Prostate gland (tissue), 2 donors: Measurements from ENCODE around the gene MLANA. TPM values are rescaled to one million over a fixed set of nuclear protein-coding genes. Genes with fewer than 3 reads are reported as not detected.

ENCODE experiments used
- DNase-seq: peaks from one replicate; pipeline ENCODE4 v3.0.0-alpha.2; 2019; ENCODE audit warnings: low spot score
- H3K27ac ChIP-seq, 2 donors: fragments of 200-600 bp; sonication (generic); 2 replicates each; pipeline ENCODE4 v1.5.1; 2017 to 2019
- H3K27me3 ChIP-seq: fragments of 200-600 bp; sonication (generic); replicated peaks from 2 replicates; pipeline ENCODE4 v1.5.1; 2019; ENCODE audit not compliant: insufficient read depth
- H3K36me3 ChIP-seq, 2 donors: fragments of 200-600 bp; sonication (generic); 1 replicate in 1 of 2; 2 replicates in 1 of 2; pipeline versions ENCODE4 v1.5.1 to v1.8.1; 2017 to 2019
- H3K4me1 ChIP-seq: fragments of 200-600 bp; sonication (generic); replicated peaks from 2 replicates; pipeline ENCODE4 v1.5.1; 2019
- H3K4me3 ChIP-seq, 2 donors: fragments of 200-600 bp; sonication (generic); 2 replicates each; pipeline ENCODE4 v1.5.1; 2017 to 2019
- H3K9me3 ChIP-seq: fragments of 200-600 bp; sonication (generic); 2 replicates; pipeline ENCODE4 v1.5.1; 2017
- POLR2A ChIP-seq: fragments of 450-650 bp; IDR thresholded peaks from one replicate; pipeline ENCODE4 v1.6.1; 2016; ENCODE audit warnings: antibody characterized with exemption, mild to moderate bottlenecking
- POLR2AphosphoS5 ChIP-seq: sonication (generic); formaldehyde crosslinking; IDR thresholded peaks from one replicate; pipeline ENCODE4 v1.6.1; 2017; ENCODE audit warnings: antibody characterized with exemption
- WGBS: methylation state at CpG from one replicate; pipeline ENCODE4 v1.1.5; 2018; 5-methylcytosine and 5-hydroxymethylcytosine counted together
- intact Hi-C: fragments of 100-400 bp; cut with DNase I; formaldehyde crosslinking; loops from one replicate; pipeline ENCODE4 v1.14.2; 2022
- total RNA-seq, 2 donors: library from RNA; depleted of rRNA; stranded (reverse); fragments of >200 nt; gene quantifications; one replicate each; pipeline ENCODE4 v1.1.0, GENCODE V29; 2016
- TF ChIP-seq, protein P1 (sequence below), 4 experiments: fragments of 200-600 bp in 2 of 4; fragments of 450-650 bp in 2 of 4; sonication (generic) in 2 of 4; IDR thresholded peaks; 1 replicate in 3 of 4; 2 replicates in 1 of 4; pipeline ENCODE4 v1.5.1; 2016 to 2019; ENCODE audit warnings: antibody characterized with exemption in 4 of 4, mild to moderate bottlenecking in 2 of 4, moderate library complexity in 2 of 4

MLANA gene
- total RNA-seq, 2 donors from 2014 or later: not detected

GRCh38 chr9:5851445-5851844 lies 39.2 kb upstream of the MLANA start:
- DNase-seq: no peak
- Histone ChIP-seq H3K9me3 (no peaks in the 10 kb centered on the region), H3K27me3 (no peaks in the 10 kb centered on the region), H3K4me1 (peaks cover 3% of the 10 kb centered on the region), H3K4me3 (no peak overlapping the region), H3K27ac (no peak overlapping the region), H3K36me3 (no peaks in the 10 kb centered on the region)
- TF ChIP-seq POLR2A: no peak
- TF ChIP-seq, protein P1, sequence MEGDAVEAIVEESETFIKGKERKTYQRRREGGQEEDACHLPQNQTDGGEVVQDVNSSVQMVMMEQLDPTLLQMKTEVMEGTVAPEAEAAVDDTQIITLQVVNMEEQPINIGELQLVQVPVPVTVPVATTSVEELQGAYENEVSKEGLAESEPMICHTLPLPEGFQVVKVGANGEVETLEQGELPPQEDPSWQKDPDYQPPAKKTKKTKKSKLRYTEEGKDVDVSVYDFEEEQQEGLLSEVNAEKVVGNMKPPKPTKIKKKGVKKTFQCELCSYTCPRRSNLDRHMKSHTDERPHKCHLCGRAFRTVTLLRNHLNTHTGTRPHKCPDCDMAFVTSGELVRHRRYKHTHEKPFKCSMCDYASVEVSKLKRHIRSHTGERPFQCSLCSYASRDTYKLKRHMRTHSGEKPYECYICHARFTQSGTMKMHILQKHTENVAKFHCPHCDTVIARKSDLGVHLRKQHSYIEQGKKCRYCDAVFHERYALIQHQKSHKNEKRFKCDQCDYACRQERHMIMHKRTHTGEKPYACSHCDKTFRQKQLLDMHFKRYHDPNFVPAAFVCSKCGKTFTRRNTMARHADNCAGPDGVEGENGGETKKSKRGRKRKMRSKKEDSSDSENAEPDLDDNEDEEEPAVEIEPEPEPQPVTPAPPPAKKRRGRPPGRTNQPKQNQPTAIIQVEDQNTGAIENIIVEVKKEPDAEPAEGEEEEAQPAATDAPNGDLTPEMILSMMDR (IDR thresholded peaks at IDR 0.05): no peak
- TF ChIP-seq POLR2AphosphoS5: no peak
- WGBS: 63% methylated on average over 2 of the region's 2 CpGs
- intact Hi-C loops: no loop called here

DNA sequence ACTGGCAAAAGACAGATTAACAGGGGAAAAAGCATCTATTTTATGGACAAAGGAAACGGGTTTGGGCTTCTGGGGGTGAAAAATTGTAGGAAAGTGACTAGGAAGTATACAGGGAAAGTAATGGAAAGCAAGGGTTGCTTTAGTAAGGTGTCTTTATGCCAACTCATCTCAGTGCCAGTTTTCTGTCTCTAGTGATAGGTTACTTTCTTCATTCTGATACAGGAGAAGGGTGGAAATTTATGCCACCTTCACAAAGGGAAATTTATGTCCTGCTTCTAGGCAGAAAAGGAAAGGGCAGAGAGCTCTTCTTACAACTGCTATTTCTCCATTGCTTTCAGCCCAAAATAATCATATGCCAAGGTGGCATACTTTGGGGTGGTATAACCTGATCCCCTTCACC lies 37.7 kb upstream of the MLANA start:
- H3K4me1 ChIP-seq: peaks cover 3% of the 10 kb centered on the region
- no peak overlapping the region for H3K4me3 ChIP-seq
- no peak for TF ChIP-seq POLR2A
- TF ChIP-seq, protein P1 (IDR thresholded peaks at IDR 0.05): no peak
- no peak for TF ChIP-seq POLR2AphosphoS5
- no peaks in the 10 kb centered on the region for H3K36me3 ChIP-seq
- intact Hi-C loops: no loop called here
- no peaks in the 10 kb centered on the region for H3K27me3 ChIP-seq
- DNase-seq: no peak
- WGBS: 39% methylated on average over 1 of the region's 1 CpG
- no peak overlapping the region for H3K27ac ChIP-seq
- H3K9me3 ChIP-seq: no peaks in the 10 kb centered on the region

DNA sequence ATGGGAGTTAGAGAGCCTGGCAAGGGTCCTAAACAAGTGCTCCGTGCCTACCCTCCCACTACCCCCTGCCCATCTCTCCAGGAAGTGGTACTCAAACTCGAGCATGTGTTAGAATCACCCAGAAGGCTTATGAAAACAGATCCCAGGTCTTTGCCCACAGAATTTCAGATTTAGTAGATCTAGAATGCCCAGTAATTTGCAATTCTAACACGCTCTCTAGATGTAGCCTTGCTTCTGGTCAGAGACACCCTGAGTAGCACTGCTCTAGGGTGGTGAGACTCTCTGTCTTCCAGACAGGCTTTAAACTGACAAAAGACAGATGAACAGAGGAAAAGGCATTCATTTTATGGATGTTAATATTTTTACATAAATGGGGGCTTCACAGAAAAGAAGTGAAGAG lies 37.1 kb upstream of the MLANA start:
- Histone ChIP-seq H3K36me3 (no peaks in the 10 kb centered on the region), H3K27me3 (no peaks in the 10 kb centered on the region), H3K9me3 (no peaks in the 10 kb centered on the region), H3K27ac (no peak overlapping the region), H3K4me1 (peaks cover 3% of the 10 kb centered on the region), H3K4me3 (no peak overlapping the region)
- intact Hi-C loops: no loop called here
- 52% methylated on average over 3 of the region's 3 CpGs for WGBS
- DNase-seq: no peak
- TF ChIP-seq, protein P1 (IDR thresholded peaks at IDR 0.05): no peak
- TF ChIP-seq POLR2AphosphoS5: no peak

DNA sequence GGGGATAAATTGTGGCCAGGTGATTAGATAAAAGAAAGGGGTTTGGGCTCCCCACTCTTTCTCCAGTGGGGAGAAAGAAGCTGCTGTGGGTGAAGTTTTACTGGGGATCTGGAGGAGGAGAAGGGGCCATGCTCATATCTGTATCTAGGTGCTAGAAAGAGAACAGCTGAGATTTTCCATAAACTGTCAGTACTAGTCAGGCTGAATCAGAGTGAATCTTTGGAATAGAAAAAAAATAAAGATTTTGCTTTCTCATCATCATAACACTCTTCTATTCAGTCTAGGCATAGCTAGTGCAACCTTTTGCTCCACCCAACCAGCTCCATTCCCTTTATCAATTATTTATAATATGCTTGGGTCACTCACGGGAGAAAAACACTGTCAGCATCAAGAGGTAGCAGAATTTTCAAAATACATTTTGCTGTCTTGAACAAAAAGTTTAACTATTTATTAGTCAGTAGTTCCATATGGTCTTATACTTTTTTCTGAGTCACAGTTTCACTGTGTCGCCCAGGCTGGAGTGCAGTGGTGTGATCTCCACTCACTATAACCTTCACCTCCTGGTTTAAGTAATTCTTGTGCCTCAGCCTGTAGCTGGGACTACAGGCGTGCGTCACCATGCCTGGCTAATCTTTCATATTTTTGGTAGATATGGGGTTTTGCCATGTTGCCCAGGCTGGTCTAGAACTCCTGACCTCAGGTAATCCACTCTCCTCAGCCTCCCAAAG lies 36.5 kb upstream of the MLANA start:
- H3K36me3 ChIP-seq: no peaks in the 10 kb centered on the region
- TF ChIP-seq POLR2A (no peak), POLR2AphosphoS5 (no peak)
- TF ChIP-seq, protein P1 (IDR thresholded peaks at IDR 0.05): no peak
- no peaks in the 10 kb centered on the region for H3K27me3 ChIP-seq
- no peak overlapping the region for H3K4me3 ChIP-seq
- DNase-seq: no peak
- WGBS: 93% methylated on average over 4 of the region's 4 CpGs
- no peaks in the 10 kb centered on the region for H3K9me3 ChIP-seq
- intact Hi-C loops: no loop called here
- no peak overlapping the region for H3K27ac ChIP-seq
- peaks cover 3% of the 10 kb centered on the region for H3K4me1 ChIP-seq

DNA sequence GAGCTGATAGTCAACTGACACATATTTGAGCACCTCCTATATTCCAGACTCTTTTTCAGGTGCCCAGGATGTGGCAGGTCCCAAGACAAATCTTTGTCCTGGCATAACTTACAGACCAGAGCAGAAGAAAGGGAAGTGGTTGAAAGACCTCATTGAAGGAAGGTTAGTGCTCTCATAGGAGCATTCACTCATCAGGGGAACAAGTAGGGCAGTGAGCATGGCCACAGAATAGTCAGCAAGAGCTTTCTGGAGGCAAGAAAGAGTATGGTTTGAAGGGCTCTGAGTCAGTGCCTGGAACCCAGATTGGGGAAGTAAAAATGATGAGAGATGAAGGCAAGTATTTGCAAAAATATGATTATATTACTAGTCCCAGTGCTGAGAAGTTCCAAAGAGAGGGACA lies 32.8 kb upstream of the MLANA start:
- TF ChIP-seq, protein P1 (IDR thresholded peaks at IDR 0.05): no peak
- TF ChIP-seq POLR2A (no peak), POLR2AphosphoS5 (no peak)
- intact Hi-C loops: no loop called here

More for the DNA sequence above, 32.8 kb upstream of the MLANA start:
- no peaks in the 10 kb centered on the region for H3K27me3 ChIP-seq
- no peaks in the 10 kb centered on the region for H3K36me3 ChIP-seq
- H3K27ac ChIP-seq: no peak overlapping the region
- DNase-seq: no peak
- H3K9me3 ChIP-seq: no peaks in the 10 kb centered on the region
- H3K4me3 ChIP-seq: no peak overlapping the region
- H3K4me1 ChIP-seq: peaks cover 3% of the 10 kb centered on the region
